Erythroblast (primary cell): Measurements from ENCODE around the gene PBX1.

Experiments
- GATA1 ChIP-seq: IDR thresholded peaks from 2 replicates; pipeline ENCODE4 v1.6.1; 2011; ENCODE audit warnings: low read depth, mild to moderate bottlenecking, control low read depth, low read length, moderate library complexity
- POLR2A ChIP-seq: IDR thresholded peaks from 2 replicates; pipeline ENCODE4 v1.6.1; 2011; ENCODE audit warnings: mild to moderate bottlenecking, low read length

DNA sequence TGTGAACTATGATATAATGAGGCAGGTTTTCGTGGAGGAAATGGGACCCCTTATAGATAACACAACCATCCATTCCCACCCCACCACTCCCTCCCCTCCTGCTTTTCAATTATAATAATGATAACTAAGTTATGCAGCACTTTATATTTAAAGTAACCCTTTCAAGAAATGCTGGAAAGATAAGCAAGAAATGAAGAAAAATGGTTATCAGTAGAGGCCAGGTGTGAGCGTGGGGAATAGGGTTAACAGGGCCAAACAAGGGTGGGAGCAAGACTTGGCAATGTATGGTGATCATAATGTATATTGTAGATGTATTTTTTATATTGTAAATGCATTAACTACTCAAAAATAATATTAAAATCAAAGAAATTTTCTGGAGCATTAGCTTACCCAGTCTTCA is 133.4 kb downstream of the PBX1 start:
- no peak for TF ChIP-seq POLR2A
- no peak for TF ChIP-seq GATA1
